Smooth muscle cell (in vitro differentiated cells): ENCODE results near the gene LRRC1. TPM values are rescaled to one million over a fixed set of nuclear protein-coding genes. Genes with fewer than 3 reads are reported as not detected.

Source experiments
- DNase-seq: peaks from one replicate; lab custom pipeline; 2025; ENCODE audit not compliant: unreplicated experiment; lab: John Stamatoyannopoulos, UW
- H2AFZ ChIP-seq: fragments of 200-600 bp; sonication (generic); 2 replicates; pipeline ENCODE4 v1.6.0; 2016; ENCODE audit warnings: antibody characterized with exemption, low read depth, mild to moderate bottlenecking
- H3F3A ChIP-seq: fragments of 200-600 bp; sonication (generic); 2 replicates; pipeline ENCODE4 v1.6.0; 2017; ENCODE audit warnings: antibody characterized with exemption, low read depth
- H3K27ac ChIP-seq: fragments of 200-600 bp; sonication (generic); 2 replicates; pipeline ENCODE4 v1.5.1; 2016; ENCODE audit warnings: low read depth, mild to moderate bottlenecking
- H3K27me3 ChIP-seq: fragments of 200-600 bp; sonication (generic); 2 replicates; pipeline ENCODE4 v1.6.1; 2016; ENCODE audit warnings: low read depth, mild to moderate bottlenecking
- H3K36me3 ChIP-seq: fragments of 200-600 bp; sonication (generic); 2 replicates; pipeline ENCODE4 v1.5.1; 2016; ENCODE audit warnings: low read depth
- H3K4me1 ChIP-seq: fragments of 200-600 bp; sonication (generic); 2 replicates; pipeline ENCODE4 v1.5.1; 2016; ENCODE audit warnings: low read depth
- H3K4me2 ChIP-seq: fragments of 200-600 bp; sonication (generic); 2 replicates; pipeline ENCODE4 v1.6.0; 2016; ENCODE audit warnings: mild to moderate bottlenecking
- H3K4me3 ChIP-seq: fragments of 200-600 bp; sonication (generic); 2 replicates; pipeline ENCODE4 v1.5.1; 2016; ENCODE audit warnings: mild to moderate bottlenecking
- H3K79me2 ChIP-seq: fragments of 200-600 bp; sonication (generic); 2 replicates; pipeline ENCODE4 v1.6.0; 2016; ENCODE audit warnings: low read depth, mild to moderate bottlenecking
- H3K9ac ChIP-seq: fragments of 200-600 bp; sonication (generic); 2 replicates; pipeline ENCODE4 v1.6.0; 2016; ENCODE audit warnings: low read depth
- H3K9me3 ChIP-seq: fragments of 200-600 bp; sonication (generic); replicated peaks from 2 replicates; pipeline ENCODE4 v1.5.1; 2016; ENCODE audit warnings: low read depth
- H4K20me1 ChIP-seq: fragments of 200-600 bp; sonication (generic); 2 replicates; pipeline ENCODE4 v1.6.0; 2016; ENCODE audit warnings: low read depth
- WGBS: methylation state at CpG from one replicate; pipeline ENCODE4 v1.1.7; 2016; ENCODE audit warnings: low lambda C conversion rate; 5-methylcytosine and 5-hydroxymethylcytosine counted together
- polyA plus RNA-seq: library from polyadenylated mRNA; unstranded; fragments of >200 nt; fragmentation: Nextera tagmentation; extraction: Ambion mirVana; gene quantifications from 2 replicates; pipeline ENCODE4 v1.2.1, GENCODE V29; 2016
- total RNA-seq: library from RNA; depleted of rRNA; stranded (reverse); fragments of >200 nt; gene quantifications from 2 replicates; pipeline ENCODE4 v1.2.3, GENCODE V29; 2014
- TF ChIP-seq, protein P1 (sequence below): fragments of 200-600 bp; sonication (generic); IDR thresholded peaks from 2 replicates; pipeline ENCODE4 v1.5.1; 2017; ENCODE audit warnings: borderline replicate concordance, mild to moderate bottlenecking, antibody characterized with exemption; ENCODE audit not compliant: insufficient read depth, poor library complexity, severe bottlenecking

The LRRC1 gene
- total and polyA plus RNA-seq, 2 experiments from 2014 or later: 11.8 to 19.9 TPM

- H3K9ac ChIP-seq: no peak overlapping the region
- no peaks in the 10 kb centered on the region for H3F3A ChIP-seq
- TF ChIP-seq, protein P1, sequence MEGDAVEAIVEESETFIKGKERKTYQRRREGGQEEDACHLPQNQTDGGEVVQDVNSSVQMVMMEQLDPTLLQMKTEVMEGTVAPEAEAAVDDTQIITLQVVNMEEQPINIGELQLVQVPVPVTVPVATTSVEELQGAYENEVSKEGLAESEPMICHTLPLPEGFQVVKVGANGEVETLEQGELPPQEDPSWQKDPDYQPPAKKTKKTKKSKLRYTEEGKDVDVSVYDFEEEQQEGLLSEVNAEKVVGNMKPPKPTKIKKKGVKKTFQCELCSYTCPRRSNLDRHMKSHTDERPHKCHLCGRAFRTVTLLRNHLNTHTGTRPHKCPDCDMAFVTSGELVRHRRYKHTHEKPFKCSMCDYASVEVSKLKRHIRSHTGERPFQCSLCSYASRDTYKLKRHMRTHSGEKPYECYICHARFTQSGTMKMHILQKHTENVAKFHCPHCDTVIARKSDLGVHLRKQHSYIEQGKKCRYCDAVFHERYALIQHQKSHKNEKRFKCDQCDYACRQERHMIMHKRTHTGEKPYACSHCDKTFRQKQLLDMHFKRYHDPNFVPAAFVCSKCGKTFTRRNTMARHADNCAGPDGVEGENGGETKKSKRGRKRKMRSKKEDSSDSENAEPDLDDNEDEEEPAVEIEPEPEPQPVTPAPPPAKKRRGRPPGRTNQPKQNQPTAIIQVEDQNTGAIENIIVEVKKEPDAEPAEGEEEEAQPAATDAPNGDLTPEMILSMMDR: no peak
- H3K4me1 ChIP-seq: no peaks in the 10 kb centered on the region
- H4K20me1 ChIP-seq: no peaks in the 10 kb centered on the region
- no peak for DNase-seq
- H3K27ac ChIP-seq: no peak overlapping the region
- H2AFZ ChIP-seq: no peak overlapping the region
- H3K27me3 ChIP-seq: no peaks in the 10 kb centered on the region
- H3K36me3 ChIP-seq: no peaks in the 10 kb centered on the region
- no peak overlapping the region for H3K4me2 ChIP-seq
- no peaks in the 10 kb centered on the region for H3K9me3 ChIP-seq
- no peak overlapping the region for H3K4me3 ChIP-seq
- H3K79me2 ChIP-seq: no peaks in the 10 kb centered on the region
Measured at GRCh38 chr6:53766930-53767329, 27.9 kb upstream of the LRRC1 start.

- Histone ChIP-seq H3K9me3 (no peaks in the 10 kb centered on the region), H3F3A (no peaks in the 10 kb centered on the region), H3K27me3 (no peaks in the 10 kb centered on the region), H2AFZ (no peak overlapping the region), H3K27ac (no peak overlapping the region), H3K4me1 (no peaks in the 10 kb centered on the region), H3K9ac (no peak overlapping the region), H3K36me3 (no peaks in the 10 kb centered on the region), H3K4me3 (no peak overlapping the region), H3K79me2 (no peaks in the 10 kb centered on the region), H3K4me2 (no peak overlapping the region), H4K20me1 (no peaks in the 10 kb centered on the region)
- TF ChIP-seq, protein P1: no peak
- no peak for DNase-seq
- WGBS: 84% methylated on average over 4 of the region's 4 CpGs
Measured at GRCh38 chr6:53767941-53768340, 26.9 kb upstream of the LRRC1 start.

DNA sequence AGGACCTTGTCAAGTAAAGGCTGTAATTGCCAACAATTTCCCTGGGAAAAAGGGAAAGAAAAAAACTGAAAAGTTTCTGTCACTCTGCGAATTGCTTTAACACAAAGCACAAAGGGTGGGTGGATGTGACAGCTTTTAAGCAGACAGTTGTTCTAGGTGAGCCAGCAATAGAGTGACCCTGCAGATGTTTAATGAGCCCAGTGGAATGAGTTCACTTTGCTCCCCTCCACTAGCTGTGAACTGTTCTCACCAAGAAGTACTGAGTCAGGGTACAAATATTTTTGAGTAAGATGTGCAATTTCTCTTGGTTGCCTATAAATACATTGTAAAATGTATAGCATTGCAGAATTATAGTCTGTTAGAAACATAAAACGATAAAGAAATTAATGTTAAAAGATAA lies 26.2 kb upstream of the LRRC1 start:
- DNase-seq: no peak
- WGBS: 84% methylated on average over 2 of the region's 2 CpGs
- TF ChIP-seq, protein P1: no peak
- no peaks in the 10 kb centered on the region for H3K36me3 ChIP-seq
- H3K4me2 ChIP-seq: no peak overlapping the region
- H3K9ac ChIP-seq: no peak overlapping the region
- no peaks in the 10 kb centered on the region for H3F3A ChIP-seq
- H3K4me1 ChIP-seq: no peaks in the 10 kb centered on the region
- no peak overlapping the region for H3K4me3 ChIP-seq
- H3K27ac ChIP-seq: no peak overlapping the region
- no peaks in the 10 kb centered on the region for H4K20me1 ChIP-seq
- H3K27me3 ChIP-seq: no peaks in the 10 kb centered on the region
- H3K9me3 ChIP-seq: no peaks in the 10 kb centered on the region
- no peak overlapping the region for H2AFZ ChIP-seq
- no peaks in the 10 kb centered on the region for H3K79me2 ChIP-seq

DNA sequence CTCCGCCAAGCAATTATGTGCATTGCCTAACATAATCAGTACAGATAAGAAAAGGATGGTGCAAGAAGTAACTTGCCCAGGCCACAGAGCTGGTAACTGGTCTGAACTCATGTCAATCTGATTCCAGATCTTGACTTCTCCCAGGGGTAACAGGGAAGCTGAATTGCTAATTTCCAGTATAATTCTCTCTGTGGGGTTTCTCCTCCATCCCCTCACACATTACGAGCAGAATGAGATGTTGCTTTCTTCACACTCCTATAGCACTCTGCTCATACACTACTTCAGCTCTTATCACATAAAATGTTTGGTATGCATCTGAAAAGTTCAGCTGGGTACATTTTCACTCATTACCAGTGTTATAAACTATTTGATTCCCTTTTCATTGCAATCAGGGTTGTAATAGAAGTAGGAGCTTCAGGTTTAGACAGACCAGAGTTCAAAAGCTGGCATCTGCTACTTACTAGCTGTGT lies 24.0 kb upstream of the LRRC1 start:
- H3K4me2 ChIP-seq: no peak overlapping the region
- 73% methylated on average over 2 of the region's 2 CpGs for WGBS

More for the DNA sequence above, 24.0 kb upstream of the LRRC1 start:
- Histone ChIP-seq H3K79me2 (no peaks in the 10 kb centered on the region), H3K9ac (no peak overlapping the region), H4K20me1 (no peaks in the 10 kb centered on the region), H3K4me1 (no peaks in the 10 kb centered on the region), H2AFZ (no peak overlapping the region), H3K27ac (no peak overlapping the region), H3K4me3 (no peak overlapping the region), H3K9me3 (no peaks in the 10 kb centered on the region), H3K36me3 (no peaks in the 10 kb centered on the region), H3K27me3 (no peaks in the 10 kb centered on the region), H3F3A (no peaks in the 10 kb centered on the region)
- TF ChIP-seq, protein P1: no peak
- DNase-seq: no peak
